Neural progenitor cell (in vitro differentiated cells): ENCODE measurements around the gene INPP5D. TPM values are rescaled to one million over a fixed set of nuclear protein-coding genes. Genes with fewer than 3 reads are reported as not detected.

ENCODE experiments used
- DNase-seq: peaks from one replicate; pipeline ENCODE4 v3.0.0-alpha.2; 2016; ENCODE audit warnings: low spot score
- H2AFZ ChIP-seq: fragments of 200-600 bp; sonication (generic); replicated peaks from 2 replicates; pipeline ENCODE4 v1.6.1; 2016; ENCODE audit warnings: antibody characterized with exemption
- H3F3A ChIP-seq: fragments of 200-600 bp; sonication (generic); 2 replicates; pipeline ENCODE4 v1.6.1; 2016; ENCODE audit warnings: antibody characterized with exemption, low read depth
- H3K27ac ChIP-seq: fragments of 200-600 bp; sonication (generic); 2 replicates; pipeline ENCODE4 v1.5.1; 2016; ENCODE audit warnings: mild to moderate bottlenecking
- H3K27me3 ChIP-seq: fragments of 200-600 bp; sonication (generic); 2 replicates; pipeline ENCODE4 v1.6.1; 2016; ENCODE audit warnings: mild to moderate bottlenecking, moderate library complexity
- H3K36me3 ChIP-seq: fragments of 200-600 bp; sonication (generic); 2 replicates; pipeline ENCODE4 v1.5.1; 2016
- H3K4me1 ChIP-seq: fragments of 200-600 bp; sonication (generic); 2 replicates; pipeline ENCODE4 v1.6.1; 2016; ENCODE audit warnings: mixed run types
- H3K4me2 ChIP-seq: fragments of 200-600 bp; sonication (generic); 2 replicates; pipeline ENCODE4 v1.6.1; 2016
- H3K4me3 ChIP-seq: fragments of 200-600 bp; sonication (generic); 2 replicates; pipeline ENCODE4 v1.5.1; 2016
- H3K79me2 ChIP-seq: fragments of 200-600 bp; sonication (generic); 2 replicates; pipeline ENCODE4 v1.6.1; 2016; ENCODE audit warnings: low read depth
- H3K9ac ChIP-seq: fragments of 200-600 bp; sonication (generic); 2 replicates; pipeline ENCODE4 v1.6.1; 2016
- H3K9me3 ChIP-seq: fragments of 200-600 bp; sonication (generic); 2 replicates; pipeline ENCODE4 v1.5.1; 2016; ENCODE audit warnings: low read depth
- H4K20me1 ChIP-seq: fragments of 200-600 bp; sonication (generic); 2 replicates; pipeline ENCODE4 v1.6.1; 2016; ENCODE audit warnings: low read depth
- H3K27ac Mint-ChIP-seq: 3 replicates; pipeline ENCODE4 v1.8.0; 2021; ENCODE audit warnings: mixed read lengths
- H3K27me3 Mint-ChIP-seq: 2 replicates; pipeline ENCODE4 v1.8.0; 2022; ENCODE audit warnings: low read depth, mild to moderate bottlenecking, inconsistent platforms, moderate library complexity, mixed read lengths; ENCODE audit not compliant: insufficient read depth
- H3K36me3 Mint-ChIP-seq: 3 replicates; pipeline ENCODE4 v1.8.0; 2021; ENCODE audit warnings: mixed read lengths
- H3K4me1 Mint-ChIP-seq: 3 replicates; pipeline ENCODE4 v1.8.0; 2021; ENCODE audit warnings: mixed read lengths
- H3K4me3 Mint-ChIP-seq: 3 replicates; pipeline ENCODE4 v1.8.0; 2021; ENCODE audit warnings: mild to moderate bottlenecking, moderate library complexity, mixed read lengths
- H3K9me3 Mint-ChIP-seq: 3 replicates; pipeline ENCODE4 v1.8.0; 2020; ENCODE audit warnings: mixed read lengths
- EZH2 ChIP-seq: fragments of 200-600 bp; sonication (generic); IDR thresholded peaks from 2 replicates; pipeline ENCODE4 v1.6.1; 2017; ENCODE audit warnings: antibody characterized with exemption, mild to moderate bottlenecking, moderate library complexity
- EZH2phosphoT487 ChIP-seq: fragments of 200-600 bp; sonication (generic); IDR thresholded peaks from 2 replicates; pipeline ENCODE4 v1.6.1; 2017; ENCODE audit warnings: antibody characterized with exemption
- total RNA-seq: library from RNA; depleted of rRNA; stranded (reverse); fragments of >200 nt; gene quantifications from 2 replicates; pipeline ENCODE4 v1.2.3, GENCODE V29; 2015; ENCODE audit warnings: low replicate concordance
- TF ChIP-seq, protein P1 (sequence below): fragments of 200-600 bp; sonication (generic); IDR thresholded peaks from 2 replicates; pipeline ENCODE4 v1.5.1; 2017; ENCODE audit warnings: antibody characterized with exemption, mild to moderate bottlenecking

Gene INPP5D
- total RNA-seq, 1 donor from 2014 or later: 4.2 TPM

DNA sequence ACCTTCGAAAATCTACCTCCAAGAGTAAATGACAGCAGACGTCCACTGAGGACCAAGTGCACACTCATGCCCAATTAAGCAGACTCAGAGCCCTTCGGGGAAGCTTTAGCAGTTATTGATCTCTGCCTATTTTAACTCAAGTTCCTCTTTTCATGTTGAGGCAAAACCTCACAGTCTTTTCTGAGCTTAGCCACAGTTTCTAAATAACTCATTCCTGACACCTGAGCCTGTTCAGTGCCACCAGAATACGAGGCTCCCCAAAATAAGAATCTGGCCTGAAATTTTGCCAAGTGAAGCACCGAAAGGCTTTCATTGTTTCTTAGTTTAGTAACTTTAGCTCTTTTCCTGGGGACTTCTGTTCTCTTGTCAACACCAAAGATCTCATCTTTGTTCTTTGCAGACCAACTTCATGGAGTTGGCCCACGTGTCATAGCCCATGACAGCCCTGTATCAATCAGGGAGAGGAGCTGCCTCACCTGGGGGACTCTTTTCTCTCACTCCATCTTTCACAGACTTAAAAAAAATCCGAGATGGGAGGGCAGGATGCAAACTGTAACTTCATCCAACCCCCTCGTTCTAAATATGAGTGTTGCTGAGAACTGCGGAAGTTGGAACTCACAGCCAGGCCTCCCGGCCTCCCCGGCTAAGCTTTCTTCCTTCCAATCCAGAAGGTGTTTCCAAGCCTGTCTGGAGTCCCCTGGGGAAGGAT lies 22.2 kb downstream of the INPP5D start:
- peaks cover 26% of the 10 kb centered on the region for H3F3A ChIP-seq
- H4K20me1 ChIP-seq: no peaks in the 10 kb centered on the region
- H3K9ac ChIP-seq: no peak overlapping the region
- no peak overlapping the region for H3K4me2 ChIP-seq
- no peaks in the 10 kb centered on the region for H3K36me3 ChIP-seq
- no peaks in the 10 kb centered on the region for H3K9me3 ChIP-seq
- no peak overlapping the region for H3K27ac ChIP-seq
- no peak for TF ChIP-seq EZH2phosphoT487
- TF ChIP-seq, protein P1, sequence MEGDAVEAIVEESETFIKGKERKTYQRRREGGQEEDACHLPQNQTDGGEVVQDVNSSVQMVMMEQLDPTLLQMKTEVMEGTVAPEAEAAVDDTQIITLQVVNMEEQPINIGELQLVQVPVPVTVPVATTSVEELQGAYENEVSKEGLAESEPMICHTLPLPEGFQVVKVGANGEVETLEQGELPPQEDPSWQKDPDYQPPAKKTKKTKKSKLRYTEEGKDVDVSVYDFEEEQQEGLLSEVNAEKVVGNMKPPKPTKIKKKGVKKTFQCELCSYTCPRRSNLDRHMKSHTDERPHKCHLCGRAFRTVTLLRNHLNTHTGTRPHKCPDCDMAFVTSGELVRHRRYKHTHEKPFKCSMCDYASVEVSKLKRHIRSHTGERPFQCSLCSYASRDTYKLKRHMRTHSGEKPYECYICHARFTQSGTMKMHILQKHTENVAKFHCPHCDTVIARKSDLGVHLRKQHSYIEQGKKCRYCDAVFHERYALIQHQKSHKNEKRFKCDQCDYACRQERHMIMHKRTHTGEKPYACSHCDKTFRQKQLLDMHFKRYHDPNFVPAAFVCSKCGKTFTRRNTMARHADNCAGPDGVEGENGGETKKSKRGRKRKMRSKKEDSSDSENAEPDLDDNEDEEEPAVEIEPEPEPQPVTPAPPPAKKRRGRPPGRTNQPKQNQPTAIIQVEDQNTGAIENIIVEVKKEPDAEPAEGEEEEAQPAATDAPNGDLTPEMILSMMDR: no peak
- TF ChIP-seq EZH2: no peak
- H3K4me3 Mint-ChIP-seq: no peak overlapping the region
- peaks cover 7% of the 10 kb centered on the region for H3K27me3 ChIP-seq
- H2AFZ ChIP-seq: no peak overlapping the region
- H3K4me3 ChIP-seq: no peak overlapping the region
- H3K4me1 Mint-ChIP-seq: peaks cover 39% of the 10 kb centered on the region
- peaks cover 8% of the 10 kb centered on the region for H3K27me3 Mint-ChIP-seq
- no peak for DNase-seq
- no peaks in the 10 kb centered on the region for H3K79me2 ChIP-seq
- H3K4me1 ChIP-seq: peaks cover 31% of the 10 kb centered on the region
- H3K27ac Mint-ChIP-seq: no peak overlapping the region
- no peaks in the 10 kb centered on the region for H3K9me3 Mint-ChIP-seq
- no peaks in the 10 kb centered on the region for H3K36me3 Mint-ChIP-seq

DNA sequence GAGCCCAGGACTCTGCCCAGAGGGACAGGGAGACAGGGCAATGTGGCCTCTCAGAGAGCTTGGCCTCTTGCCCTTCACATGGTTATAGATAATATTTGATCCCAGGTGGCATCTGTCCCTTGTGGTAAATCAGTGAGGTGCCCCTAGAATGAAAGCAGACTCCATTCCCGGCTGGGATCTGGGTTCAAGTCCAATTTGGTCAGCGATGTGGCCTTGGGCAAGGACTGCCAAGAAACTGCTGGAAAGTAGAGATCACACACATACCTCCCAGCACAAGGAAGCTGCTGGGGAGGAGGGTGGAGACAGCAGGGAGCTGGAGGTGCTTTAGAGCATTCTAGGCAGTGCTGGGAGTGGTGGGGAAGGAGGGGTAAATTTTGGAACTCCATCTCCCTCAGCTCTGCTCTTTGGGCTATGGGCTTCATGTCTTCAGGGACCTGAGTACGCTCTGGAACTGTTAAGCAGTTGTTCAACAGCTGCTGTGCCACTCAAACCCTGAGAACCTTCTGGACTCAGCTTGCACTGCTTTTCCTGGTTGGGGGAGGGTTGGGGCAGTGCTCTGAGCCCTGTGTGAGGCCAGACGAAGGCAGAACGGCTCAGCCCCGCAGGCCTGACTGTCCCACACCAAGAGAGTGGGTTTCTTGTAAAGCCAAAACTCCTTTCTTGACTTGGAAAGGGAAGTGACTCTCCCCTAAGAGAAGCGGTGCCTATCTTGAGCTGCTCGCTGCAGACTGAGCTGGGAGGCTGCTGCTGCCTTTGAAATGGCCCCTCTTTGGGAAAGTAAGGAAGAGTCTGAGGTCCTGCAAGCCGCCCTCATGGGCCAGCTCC lies 23.0 kb downstream of the INPP5D start:
- Histone ChIP-seq H3K27me3 (peaks cover 7% of the 10 kb centered on the region), H3K36me3 (no peaks in the 10 kb centered on the region), H2AFZ (peak overlapping the region; percentile 22), H3K79me2 (no peaks in the 10 kb centered on the region), H3K9ac (no peak overlapping the region), H3K4me1 (peaks cover 31% of the 10 kb centered on the region), H3K4me3 (no peak overlapping the region), H3K9me3 (no peaks in the 10 kb centered on the region), H3F3A (peaks cover 26% of the 10 kb centered on the region), H4K20me1 (no peaks in the 10 kb centered on the region), H3K27ac (no peak overlapping the region), H3K4me2 (peak overlapping the region; percentile 23)
- H3K27ac Mint-ChIP-seq: no peak overlapping the region
- TF ChIP-seq EZH2: no peak
- TF ChIP-seq, protein P1: no peak
- TF ChIP-seq EZH2phosphoT487: no peak
- no peaks in the 10 kb centered on the region for H3K36me3 Mint-ChIP-seq
- no peak overlapping the region for H3K4me3 Mint-ChIP-seq
- H3K27me3 Mint-ChIP-seq: peaks cover 12% of the 10 kb centered on the region
- DNase-seq: no peak
- H3K4me1 Mint-ChIP-seq: peaks cover 39% of the 10 kb centered on the region
- H3K9me3 Mint-ChIP-seq: no peaks in the 10 kb centered on the region

DNA sequence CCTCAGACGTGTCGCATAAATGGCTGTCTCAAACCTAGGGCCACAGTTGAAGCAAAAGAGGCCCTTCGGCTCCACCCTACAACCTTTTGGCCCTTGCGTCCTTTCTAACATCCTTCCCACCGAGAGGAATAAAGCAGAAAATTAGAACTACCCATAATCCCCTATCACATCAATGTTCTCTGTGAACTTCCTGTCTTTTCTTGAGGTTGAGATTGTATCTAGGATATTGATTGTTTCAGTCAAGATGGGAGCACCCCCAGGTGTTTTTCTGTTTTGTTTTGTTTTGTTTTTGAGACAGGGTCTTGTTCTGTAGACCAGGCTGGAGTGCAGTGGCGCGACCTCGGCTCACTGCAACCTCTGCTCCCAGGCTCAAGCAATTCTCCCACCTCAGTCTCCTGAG lies 23.6 kb downstream of the INPP5D start:
- Histone ChIP-seq H3K36me3 (no peaks in the 10 kb centered on the region), H3K4me1 (peaks cover 31% of the 10 kb centered on the region), H3K27ac (no peak overlapping the region), H3K27me3 (peaks cover 7% of the 10 kb centered on the region), H3K79me2 (no peaks in the 10 kb centered on the region), H3K9me3 (no peaks in the 10 kb centered on the region), H4K20me1 (no peaks in the 10 kb centered on the region), H2AFZ (peak overlapping the region; percentile 22), H3K4me3 (no peak overlapping the region), H3K4me2 (peak overlapping the region; percentile 23), H3F3A (peaks cover 26% of the 10 kb centered on the region), H3K9ac (no peak overlapping the region)
- no peak for DNase-seq
- no peak overlapping the region for H3K4me3 Mint-ChIP-seq
- H3K36me3 Mint-ChIP-seq: no peaks in the 10 kb centered on the region
- no peaks in the 10 kb centered on the region for H3K9me3 Mint-ChIP-seq
- peaks cover 12% of the 10 kb centered on the region for H3K27me3 Mint-ChIP-seq
- H3K27ac Mint-ChIP-seq: peak overlapping the region; percentile 60
- TF ChIP-seq, protein P1: no peak
- TF ChIP-seq EZH2phosphoT487: no peak
- TF ChIP-seq EZH2: no peak
- H3K4me1 Mint-ChIP-seq: peaks cover 39% of the 10 kb centered on the region
